Prostate gland (tissue), 2 donors: ENCODE data around the gene PHLDA3. TPM values are rescaled to one million over a fixed set of nuclear protein-coding genes. Genes with fewer than 3 reads are reported as not detected.
A peak's percentile ranks its signal among the peaks of the same experiment; 100 is the strongest.

Experiments used
- DNase-seq: peaks from one replicate; pipeline ENCODE4 v3.0.0-alpha.2; 2019; ENCODE audit warnings: low spot score
- H3K27ac ChIP-seq, 2 donors: fragments of 200-600 bp; sonication (generic); 2 replicates each; pipeline ENCODE4 v1.5.1; 2017 to 2019
- H3K27me3 ChIP-seq: fragments of 200-600 bp; sonication (generic); replicated peaks from 2 replicates; pipeline ENCODE4 v1.5.1; 2019; ENCODE audit not compliant: insufficient read depth
- H3K36me3 ChIP-seq, 2 donors: fragments of 200-600 bp; sonication (generic); 1 replicate in 1 of 2; 2 replicates in 1 of 2; pipeline versions ENCODE4 v1.5.1 to v1.8.1; 2017 to 2019
- H3K4me1 ChIP-seq: fragments of 200-600 bp; sonication (generic); replicated peaks from 2 replicates; pipeline ENCODE4 v1.5.1; 2019
- H3K4me3 ChIP-seq, 2 donors: fragments of 200-600 bp; sonication (generic); 2 replicates each; pipeline ENCODE4 v1.5.1; 2017 to 2019
- H3K9me3 ChIP-seq: fragments of 200-600 bp; sonication (generic); 2 replicates; pipeline ENCODE4 v1.5.1; 2017
- POLR2A ChIP-seq: fragments of 450-650 bp; IDR thresholded peaks from one replicate; pipeline ENCODE4 v1.6.1; 2016; ENCODE audit warnings: antibody characterized with exemption, mild to moderate bottlenecking
- POLR2AphosphoS5 ChIP-seq: sonication (generic); formaldehyde crosslinking; IDR thresholded peaks from one replicate; pipeline ENCODE4 v1.6.1; 2017; ENCODE audit warnings: antibody characterized with exemption
- WGBS: methylation state at CpG from one replicate; pipeline ENCODE4 v1.1.5; 2018; 5-methylcytosine and 5-hydroxymethylcytosine counted together
- intact Hi-C: fragments of 100-400 bp; cut with DNase I; formaldehyde crosslinking; loops from one replicate; pipeline ENCODE4 v1.14.2; 2022
- total RNA-seq, 2 donors: library from RNA; depleted of rRNA; stranded (reverse); fragments of >200 nt; gene quantifications; one replicate each; pipeline ENCODE4 v1.1.0, GENCODE V29; 2016
- TF ChIP-seq, protein P1 (sequence below), 4 experiments: fragments of 200-600 bp in 2 of 4; fragments of 450-650 bp in 2 of 4; sonication (generic) in 2 of 4; IDR thresholded peaks; 1 replicate in 3 of 4; 2 replicates in 1 of 4; pipeline ENCODE4 v1.5.1; 2016 to 2019; ENCODE audit warnings: antibody characterized with exemption in 4 of 4, mild to moderate bottlenecking in 2 of 4, moderate library complexity in 2 of 4

The PHLDA3 gene
- total RNA-seq, 2 donors from 2014 or later: 49.7 to 73.9 TPM

DNA sequence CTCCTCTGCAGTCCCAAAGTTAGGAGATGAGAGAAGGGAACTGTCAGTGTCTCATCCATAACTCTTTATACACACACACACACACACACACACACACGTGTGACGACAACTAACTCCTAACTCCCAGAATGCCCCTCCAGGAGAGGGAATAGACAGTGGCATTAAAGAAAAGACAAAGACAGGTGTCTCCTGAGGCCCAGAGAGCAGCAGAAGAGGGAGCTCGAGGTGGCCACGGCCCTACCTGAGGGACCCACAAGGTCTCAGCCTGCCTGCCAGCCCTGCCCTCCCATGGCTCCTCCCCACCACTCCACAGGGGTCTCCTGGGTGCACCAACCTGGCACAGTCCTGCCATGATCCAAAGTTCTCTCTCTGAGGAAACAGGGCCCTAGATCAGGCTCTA lies 1.6 kb upstream of the PHLDA3 start:
- Histone ChIP-seq H3K27me3 (no peaks in the 10 kb centered on the region), H3K4me1 (no peaks in the 10 kb centered on the region), H3K4me3 (no peak overlapping the region), H3K36me3 (peaks cover 0 to 5% of the 10 kb centered on the region in 2 donors), H3K9me3 (no peaks in the 10 kb centered on the region), H3K27ac (peak overlapping the region in 1 of 2 donors; percentile 88)
- no peak for TF ChIP-seq POLR2A
- TF ChIP-seq, protein P1, sequence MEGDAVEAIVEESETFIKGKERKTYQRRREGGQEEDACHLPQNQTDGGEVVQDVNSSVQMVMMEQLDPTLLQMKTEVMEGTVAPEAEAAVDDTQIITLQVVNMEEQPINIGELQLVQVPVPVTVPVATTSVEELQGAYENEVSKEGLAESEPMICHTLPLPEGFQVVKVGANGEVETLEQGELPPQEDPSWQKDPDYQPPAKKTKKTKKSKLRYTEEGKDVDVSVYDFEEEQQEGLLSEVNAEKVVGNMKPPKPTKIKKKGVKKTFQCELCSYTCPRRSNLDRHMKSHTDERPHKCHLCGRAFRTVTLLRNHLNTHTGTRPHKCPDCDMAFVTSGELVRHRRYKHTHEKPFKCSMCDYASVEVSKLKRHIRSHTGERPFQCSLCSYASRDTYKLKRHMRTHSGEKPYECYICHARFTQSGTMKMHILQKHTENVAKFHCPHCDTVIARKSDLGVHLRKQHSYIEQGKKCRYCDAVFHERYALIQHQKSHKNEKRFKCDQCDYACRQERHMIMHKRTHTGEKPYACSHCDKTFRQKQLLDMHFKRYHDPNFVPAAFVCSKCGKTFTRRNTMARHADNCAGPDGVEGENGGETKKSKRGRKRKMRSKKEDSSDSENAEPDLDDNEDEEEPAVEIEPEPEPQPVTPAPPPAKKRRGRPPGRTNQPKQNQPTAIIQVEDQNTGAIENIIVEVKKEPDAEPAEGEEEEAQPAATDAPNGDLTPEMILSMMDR (IDR thresholded peaks at IDR 0.05): no peak
- TF ChIP-seq POLR2AphosphoS5: no peak
- DNase-seq: no peak
- intact Hi-C loops: no loop called here
- 56% methylated on average over 4 of the region's 4 CpGs for WGBS

DNA sequence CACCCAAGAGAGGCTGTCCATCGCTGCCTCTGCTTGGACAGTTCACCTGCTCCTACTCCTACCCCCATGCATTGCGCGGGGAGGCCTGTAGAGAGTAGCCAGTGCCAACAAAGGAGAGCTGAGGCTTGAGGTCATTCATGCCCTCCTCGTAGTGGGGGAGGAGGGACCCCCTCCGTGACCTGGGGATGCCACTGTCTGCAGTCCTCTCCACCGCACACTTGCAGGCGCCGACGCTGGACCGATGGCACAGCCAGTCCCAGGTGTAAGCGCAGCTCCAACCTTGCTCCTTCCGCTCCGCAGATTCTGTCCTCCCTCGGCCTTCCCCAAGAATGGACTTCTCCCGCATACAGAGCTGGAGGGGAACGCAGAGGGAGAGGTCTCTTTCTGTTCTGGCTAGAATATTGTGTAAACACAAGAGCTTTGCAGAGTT lies 672 bp upstream of the PHLDA3 start:
- no peaks in the 10 kb centered on the region for H3K9me3 ChIP-seq
- H3K27ac ChIP-seq: peak overlapping the region; percentile 88 to 92
- intact Hi-C loops: no loop called here
- peaks cover 5 to 10% of the 10 kb centered on the region in 2 donors for H3K36me3 ChIP-seq
- WGBS: 40% methylated on average over 16 of the region's 16 CpGs
- DNase-seq: no peak
- H3K4me1 ChIP-seq: no peaks in the 10 kb centered on the region
- peak overlapping the region; percentile 81 to 88 for H3K4me3 ChIP-seq
- TF ChIP-seq POLR2AphosphoS5 (no peak), POLR2A (no peak)
- TF ChIP-seq, protein P1 (IDR thresholded peaks at IDR 0.05): no peak
- H3K27me3 ChIP-seq: no peaks in the 10 kb centered on the region

DNA sequence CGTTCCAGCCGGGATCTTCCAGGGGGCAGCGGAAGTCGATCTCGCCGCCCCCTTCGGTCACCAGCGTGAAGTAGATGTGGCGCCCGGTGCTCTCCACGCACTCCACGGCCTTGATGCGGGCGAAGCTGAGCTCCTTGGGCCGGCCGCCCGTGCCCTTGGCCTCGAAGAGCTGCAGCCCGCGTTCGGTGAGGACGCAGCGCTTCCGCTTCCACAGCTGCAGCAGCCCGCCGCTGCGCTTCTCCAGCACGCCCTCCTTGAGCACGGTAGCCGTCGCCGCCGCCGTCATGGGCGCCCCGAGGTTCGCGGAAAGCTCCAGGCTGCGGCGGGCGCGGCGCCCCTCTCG lies 516 bp downstream of the PHLDA3 start:
- Histone ChIP-seq H3K27me3 (no peaks in the 10 kb centered on the region), H3K9me3 (no peaks in the 10 kb centered on the region), H3K36me3 (peaks cover 5 to 10% of the 10 kb centered on the region in 2 donors), H3K4me3 (peak overlapping the region; percentile 81 to 88), H3K27ac (peak overlapping the region; percentile 88 to 92), H3K4me1 (no peaks in the 10 kb centered on the region)
- TF ChIP-seq POLR2AphosphoS5: no peak
- TF ChIP-seq, protein P1 (IDR thresholded peaks at IDR 0.05): no peak
- no peak for TF ChIP-seq POLR2A
- WGBS: under 1% methylated on average over 34 of the region's 44 CpGs
- intact Hi-C loops: no loop called here
- no peak for DNase-seq

DNA sequence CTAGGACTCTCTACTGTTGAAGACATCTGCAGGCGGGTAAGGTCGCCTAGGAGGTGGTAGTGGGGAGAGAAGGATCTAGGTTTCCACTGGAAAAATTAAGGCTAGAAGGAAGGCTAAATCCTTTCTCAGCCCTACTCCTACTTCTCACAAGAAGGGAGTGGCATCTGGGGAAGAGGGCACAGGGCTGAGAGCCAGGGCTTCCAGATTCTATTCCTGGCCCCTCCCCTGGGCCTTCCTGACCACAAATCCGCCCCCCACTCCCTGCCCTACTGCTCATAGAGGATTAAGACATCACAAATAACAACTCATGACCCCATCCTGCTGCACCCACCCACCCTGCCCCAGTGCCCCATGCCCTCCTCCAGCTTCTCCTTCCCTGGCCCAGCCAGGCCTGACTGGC lies 2.5 kb downstream of the PHLDA3 start:
- intact Hi-C loops: no loop called here
- TF ChIP-seq POLR2AphosphoS5 (no peak), POLR2A (no peak)
- TF ChIP-seq, protein P1 (IDR thresholded peaks at IDR 0.05): no peak
- DNase-seq: no peak
- Histone ChIP-seq H3K4me1 (peaks cover 6% of the 10 kb centered on the region), H3K36me3 (peaks cover 5 to 10% of the 10 kb centered on the region in 2 donors), H3K9me3 (no peaks in the 10 kb centered on the region), H3K27me3 (no peaks in the 10 kb centered on the region), H3K4me3 (peak overlapping the region; percentile 81 to 88), H3K27ac (peak overlapping the region; percentile 88 to 92)
- whole genome bisulfite sequencing: 33% methylated on average over 3 of the region's 3 CpGs

GRCh38 chr1:201465698-201466290 lies 3.2 kb downstream of the PHLDA3 start:
- Histone ChIP-seq H3K9me3 (no peaks in the 10 kb centered on the region), H3K36me3 (peaks cover 5 to 10% of the 10 kb centered on the region in 2 donors), H3K4me3 (peak overlapping the region in 1 of 2 donors; percentile 88), H3K4me1 (peaks cover 9% of the 10 kb centered on the region), H3K27ac (peak overlapping the region; percentile 88 to 92), H3K27me3 (no peaks in the 10 kb centered on the region)
- no peak for DNase-seq
- TF ChIP-seq POLR2AphosphoS5 (no peak), POLR2A (no peak)
- TF ChIP-seq, protein P1 (IDR thresholded peaks at IDR 0.05): no peak
- WGBS: 60% methylated on average over 9 of the region's 9 CpGs
- intact Hi-C loops: no loop called here
